GM19099 (cell line): Measurements from ENCODE around the gene PLSCR5.

Experiments used
- POLR2A ChIP-seq: IDR thresholded peaks from 3 replicates; pipeline ENCODE4 v1.6.1; 2011; ENCODE audit warnings: low read depth; ENCODE audit not compliant: insufficient read length; ENCODE audit errors: extremely low read depth

The PLSCR5 gene

GRCh38 chr3:146540236-146540635, 64.9 kb downstream of the PLSCR5 start:
- TF ChIP-seq POLR2A = no peak

- no peak for TF ChIP-seq POLR2A
Observed at GRCh38 chr3:146539315-146539714, 65.8 kb downstream of the PLSCR5 start.

- no peak for TF ChIP-seq POLR2A
Observed at GRCh38 chr3:146537603-146538002, 67.5 kb downstream of the PLSCR5 start.

GRCh38 chr3:146536681-146537080, 68.5 kb downstream of the PLSCR5 start:
- no peak for TF ChIP-seq POLR2A
